Osteocyte (in vitro differentiated cells): ENCODE results near the gene TBC1D1. TPM values are rescaled to one million over a fixed set of nuclear protein-coding genes. Genes with fewer than 3 reads are reported as not detected.
A peak's percentile ranks its signal among the peaks of the same experiment; 100 is the strongest.

Source experiments
- DNase-seq: peaks from one replicate; pipeline ENCODE4 v3.0.0; 2021; ENCODE audit warnings: mixed read lengths; ENCODE audit not compliant: unreplicated experiment; ENCODE audit errors: extremely low spot score
- H3K27ac Mint-ChIP-seq: one replicate; pipeline ENCODE4 v1.8.0; 2021; ENCODE audit warnings: mild to moderate bottlenecking, mixed read lengths; ENCODE audit not compliant: unreplicated experiment
- H3K27me3 Mint-ChIP-seq: one replicate; pipeline ENCODE4 v1.8.0; 2021; ENCODE audit warnings: mixed read lengths; ENCODE audit not compliant: unreplicated experiment
- H3K36me3 Mint-ChIP-seq: one replicate; pipeline ENCODE4 v1.8.0; 2021; ENCODE audit warnings: mixed read lengths; ENCODE audit not compliant: unreplicated experiment
- H3K4me1 Mint-ChIP-seq: one replicate; pipeline ENCODE4 v1.8.0; 2021; ENCODE audit warnings: mixed read lengths; ENCODE audit not compliant: unreplicated experiment
- H3K4me3 Mint-ChIP-seq: one replicate; pipeline ENCODE4 v1.8.0; 2021; ENCODE audit warnings: mild to moderate bottlenecking, moderate library complexity, mixed read lengths; ENCODE audit not compliant: unreplicated experiment
- H3K9me3 Mint-ChIP-seq: one replicate; pipeline ENCODE4 v1.8.0; 2021; ENCODE audit warnings: mixed read lengths; ENCODE audit not compliant: unreplicated experiment
- CTCF ChIP-seq: fragments of 200-600 bp; sonication (generic); IDR thresholded peaks from 2 replicates; pipeline ENCODE4 v1.5.0; 2021; ENCODE audit warnings: antibody characterized with exemption, mild to moderate bottlenecking, moderate library complexity
- total RNA-seq: library from RNA; stranded (reverse); gene quantifications from 2 replicates; pipeline ENCODE4 v1.2.1, GENCODE V29; 2021

Gene TBC1D1
- total RNA-seq, 1 donor from 2014 or later, result 46.2 TPM

DNA sequence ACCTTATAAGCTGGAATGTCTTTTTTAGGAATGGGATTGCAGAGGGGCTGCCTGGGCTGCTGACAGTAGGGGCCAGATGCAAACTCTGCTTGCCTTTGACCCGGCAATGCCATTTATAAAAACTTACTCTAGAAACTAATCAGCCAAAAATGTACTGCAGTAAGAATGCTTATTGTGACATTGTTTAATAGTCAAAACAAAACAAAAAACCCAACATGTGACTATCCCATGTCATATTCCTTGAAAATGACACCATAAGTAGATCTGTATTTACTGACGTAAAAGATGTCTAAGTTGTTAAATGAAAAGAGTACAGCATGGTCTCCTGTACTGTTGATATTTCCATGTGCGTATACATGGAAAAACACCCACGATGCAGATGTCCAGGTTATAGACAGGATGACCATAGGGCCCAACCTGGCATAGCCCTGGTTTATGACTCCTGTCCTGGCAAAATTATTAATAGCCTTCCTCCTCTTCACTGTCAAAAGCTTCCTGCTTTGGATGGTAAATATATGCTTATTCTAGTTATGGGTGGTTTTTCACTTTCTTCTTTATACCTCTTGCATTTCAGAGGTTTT lies 208.2 kb downstream of the TBC1D1 start:
- no peak for DNase-seq
- Mint-ChIP-seq H3K4me1 (peaks cover 39% of the 10 kb centered on the region), H3K4me3 (no peak overlapping the region), H3K27me3 (no peaks in the 10 kb centered on the region), H3K36me3 (peaks cover 11% of the 10 kb centered on the region), H3K9me3 (no peaks in the 10 kb centered on the region), H3K27ac (peak overlapping the region; percentile 93)
- TF ChIP-seq CTCF, result no peak

DNA sequence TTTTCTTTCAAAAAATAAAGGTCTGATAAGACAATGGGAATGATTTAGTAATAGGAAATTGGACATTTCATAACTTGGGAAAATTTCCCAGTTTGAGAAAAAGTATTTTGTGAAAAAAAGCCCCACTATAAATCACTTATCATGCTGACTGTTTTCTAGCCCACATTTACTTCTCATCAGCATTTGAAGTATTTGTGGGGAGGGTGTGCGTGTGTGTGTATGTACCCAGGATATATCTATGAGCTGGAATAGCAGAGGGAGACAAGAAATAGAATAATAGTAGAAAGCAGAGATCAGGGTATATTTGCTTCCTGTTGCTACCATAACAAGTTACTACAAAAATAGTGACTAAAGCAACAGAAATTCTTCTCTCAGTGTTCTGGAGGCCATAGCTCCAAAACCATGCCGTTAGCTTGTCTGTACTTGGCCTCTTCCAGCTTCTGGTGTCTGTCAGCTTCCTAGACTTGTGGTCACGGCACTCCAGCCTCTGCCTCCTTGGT lies 209.1 kb downstream of the TBC1D1 start:
- H3K4me3 Mint-ChIP-seq, result no peak overlapping the region
- H3K27ac Mint-ChIP-seq, result peak overlapping the region; percentile 93
- H3K27me3 Mint-ChIP-seq, result no peaks in the 10 kb centered on the region
- H3K4me1 Mint-ChIP-seq, result peaks cover 39% of the 10 kb centered on the region
- peaks cover 11% of the 10 kb centered on the region for H3K36me3 Mint-ChIP-seq
- DNase-seq, result no peak
- H3K9me3 Mint-ChIP-seq, result no peaks in the 10 kb centered on the region
- TF ChIP-seq CTCF, result no peak

DNA sequence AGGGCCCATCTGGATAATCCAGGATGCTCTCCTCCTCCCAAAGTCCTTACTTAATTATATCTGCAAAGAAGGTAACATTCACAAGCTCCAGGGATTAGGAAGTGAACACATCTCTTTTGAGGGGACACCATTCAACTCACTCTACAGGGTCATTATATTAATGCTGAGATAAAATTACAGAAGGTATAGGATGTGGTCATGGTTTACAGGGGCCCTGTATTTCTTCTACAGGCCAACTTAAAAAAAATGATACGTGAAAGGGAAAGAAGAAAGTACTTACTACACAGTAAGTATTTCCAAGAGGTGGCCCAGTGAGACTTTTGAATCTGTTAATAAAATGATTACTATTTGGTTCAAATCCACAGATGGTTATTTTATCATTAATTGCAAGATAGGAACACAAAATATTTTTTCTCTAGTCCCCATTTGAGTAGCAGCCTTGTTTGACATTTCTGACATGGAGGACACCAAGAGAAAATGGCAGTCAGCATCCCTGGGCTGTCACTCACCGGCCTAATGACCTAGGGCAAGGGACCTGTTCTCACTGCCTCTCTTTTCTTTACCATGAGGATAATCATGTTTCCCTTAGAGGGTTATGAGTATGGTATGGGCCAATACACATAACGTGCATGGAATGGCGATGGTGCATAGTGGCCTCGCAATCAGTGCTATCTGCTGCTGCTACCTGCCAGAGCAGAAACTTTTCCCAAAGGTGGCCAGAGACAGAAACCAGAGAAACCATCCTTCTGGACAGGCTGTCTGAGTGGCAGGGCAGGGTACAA lies 209.8 kb downstream of the TBC1D1 start:
- TF ChIP-seq CTCF, result no peak
- H3K36me3 Mint-ChIP-seq, result peaks cover 9% of the 10 kb centered on the region
- H3K27ac Mint-ChIP-seq, result peak overlapping the region; percentile 93
- peaks cover 39% of the 10 kb centered on the region for H3K4me1 Mint-ChIP-seq
- no peaks in the 10 kb centered on the region for H3K9me3 Mint-ChIP-seq
- H3K27me3 Mint-ChIP-seq, result no peaks in the 10 kb centered on the region
- DNase-seq, result no peak
- H3K4me3 Mint-ChIP-seq, result no peak overlapping the region

DNA sequence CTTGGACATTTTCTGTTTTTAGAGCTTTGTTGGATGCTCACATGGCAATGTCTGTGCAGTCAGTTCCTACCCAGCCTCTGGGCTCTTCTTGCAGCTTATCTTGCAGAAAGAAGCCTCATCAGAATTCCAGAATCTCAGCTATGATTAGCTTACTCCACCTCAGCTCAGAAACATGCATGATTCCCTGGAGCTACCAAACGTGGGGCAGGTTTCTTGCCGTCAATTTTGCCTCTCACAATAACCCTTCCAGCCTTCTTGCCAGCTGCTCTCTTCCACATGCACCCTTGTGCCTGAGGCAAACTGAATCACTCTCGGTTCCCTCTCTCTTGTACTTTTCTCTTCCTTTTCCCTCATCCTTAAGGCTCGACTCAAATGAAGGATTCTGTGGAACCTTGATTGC lies 210.7 kb downstream of the TBC1D1 start:
- Mint-ChIP-seq H3K36me3 (peaks cover 2% of the 10 kb centered on the region), H3K4me3 (no peak overlapping the region), H3K4me1 (peaks cover 45% of the 10 kb centered on the region), H3K27ac (peak overlapping the region; percentile 93), H3K9me3 (no peaks in the 10 kb centered on the region), H3K27me3 (no peaks in the 10 kb centered on the region)
- DNase-seq, result no peak
- no peak for TF ChIP-seq CTCF

DNA sequence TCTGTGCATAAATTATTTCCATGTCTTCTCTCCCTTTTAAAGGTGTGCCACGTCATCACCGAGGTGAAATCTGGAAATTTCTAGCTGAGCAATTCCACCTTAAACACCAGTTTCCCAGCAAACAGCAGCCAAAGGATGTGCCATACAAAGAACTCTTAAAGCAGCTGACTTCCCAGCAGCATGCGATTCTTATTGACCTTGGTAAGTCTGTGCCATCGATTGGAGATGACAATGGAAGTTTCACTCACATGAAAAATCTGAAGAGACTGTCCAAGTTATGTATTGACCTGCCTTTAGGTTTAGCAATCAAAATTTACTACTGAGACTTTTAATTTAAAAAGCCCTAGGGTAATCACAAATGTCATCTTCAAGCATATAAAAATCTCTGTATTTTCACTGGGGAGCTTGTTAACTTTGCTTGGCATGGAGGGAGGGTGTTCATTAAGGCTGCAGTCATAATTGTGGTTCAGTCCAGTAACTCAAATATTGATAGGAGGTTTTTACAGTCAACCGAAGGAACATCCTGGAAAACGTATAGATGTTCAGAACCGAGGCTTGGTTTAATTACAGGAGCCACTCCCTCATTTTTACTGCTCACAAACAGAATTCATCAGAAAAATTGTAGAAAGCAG lies 212.2 kb downstream of the TBC1D1 start:
- H3K36me3 Mint-ChIP-seq, result peaks cover 9% of the 10 kb centered on the region
- no peaks in the 10 kb centered on the region for H3K27me3 Mint-ChIP-seq
- peaks cover 50% of the 10 kb centered on the region for H3K4me1 Mint-ChIP-seq
- H3K4me3 Mint-ChIP-seq, result no peak overlapping the region
- H3K27ac Mint-ChIP-seq, result no peak overlapping the region
- TF ChIP-seq CTCF, result no peak
- no peaks in the 10 kb centered on the region for H3K9me3 Mint-ChIP-seq
- DNase-seq, result no peak
